ENCODE results near the gene TKT.

TKT gene

GRCh38 chr3:53196575-53197407 is 59.0 kb downstream of the TKT start:
- peak; percentile 53 for DNase-seq (ENCODE audit: low read depth, low spot score)

- DNase-seq (ENCODE audit: low read depth, low spot score), result peak; percentile 77
These were observed 59.9 kb downstream of the TKT start for GRCh38 chr3:53195602-53196574.

- no peak for DNase-seq (ENCODE audit: low read depth, low spot score)
These were observed 60.8 kb downstream of the TKT start for GRCh38 chr3:53195066-53195450.

- DNase-seq (ENCODE audit: low read depth, low spot score), result peak; percentile 54
These were observed 61.4 kb downstream of the TKT start for GRCh38 chr3:53194210-53195065.

DNA sequence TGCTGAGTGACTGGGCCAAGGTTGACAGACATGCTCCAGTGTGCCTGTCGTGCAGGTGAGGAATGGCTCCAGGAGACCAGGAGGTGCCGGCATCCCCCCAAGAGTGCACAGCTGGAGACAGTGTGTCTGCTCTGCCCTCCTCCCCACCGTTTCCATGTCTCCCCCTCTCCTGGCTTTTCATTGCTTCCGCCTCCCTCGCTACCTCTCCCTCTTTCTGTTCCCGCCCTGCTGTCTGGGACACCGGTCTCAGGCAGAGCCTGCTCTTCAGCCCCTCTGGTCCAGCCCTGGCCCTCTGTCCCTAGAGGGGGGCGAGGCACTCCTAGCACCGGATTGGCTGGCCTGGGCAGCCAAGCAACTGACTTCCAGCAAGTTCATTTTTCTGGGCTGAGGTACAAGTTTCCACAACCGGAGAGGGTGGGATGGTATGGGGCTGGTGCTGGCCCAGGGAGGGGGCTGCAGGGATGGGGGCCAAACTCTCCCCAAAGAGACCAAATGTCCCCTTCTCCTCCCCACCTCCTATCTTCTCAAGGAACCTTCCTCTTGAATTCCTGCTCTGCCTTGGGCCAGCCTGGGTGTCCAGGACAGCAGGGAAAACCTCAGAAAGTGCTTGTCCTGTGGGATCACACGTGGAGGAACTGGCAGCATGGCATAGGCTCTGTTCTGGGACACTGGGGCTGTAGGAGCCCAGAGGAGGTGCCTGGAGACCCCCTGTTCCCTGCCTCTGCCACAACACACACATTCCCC is 62.2 kb downstream of the TKT start:
- DNase-seq (ENCODE audit: low read depth, low spot score), result peak; percentile 48

- no peak for DNase-seq (ENCODE audit: low read depth, low spot score)
These were observed 63.2 kb downstream of the TKT start for GRCh38 chr3:53192608-53193007.

GRCh38 chr3:53191836-53192480 is 63.9 kb downstream of the TKT start:
- no peak for DNase-seq (ENCODE audit: low read depth, low spot score)

GRCh38 chr3:53190659-53191058 is 65.2 kb downstream of the TKT start:
- no peak for DNase-seq (ENCODE audit: low read depth, low spot score)

- DNase-seq (ENCODE audit: low read depth, low spot score), result no peak
These were observed 66.5 kb downstream of the TKT start for GRCh38 chr3:53189276-53189675.

DNA sequence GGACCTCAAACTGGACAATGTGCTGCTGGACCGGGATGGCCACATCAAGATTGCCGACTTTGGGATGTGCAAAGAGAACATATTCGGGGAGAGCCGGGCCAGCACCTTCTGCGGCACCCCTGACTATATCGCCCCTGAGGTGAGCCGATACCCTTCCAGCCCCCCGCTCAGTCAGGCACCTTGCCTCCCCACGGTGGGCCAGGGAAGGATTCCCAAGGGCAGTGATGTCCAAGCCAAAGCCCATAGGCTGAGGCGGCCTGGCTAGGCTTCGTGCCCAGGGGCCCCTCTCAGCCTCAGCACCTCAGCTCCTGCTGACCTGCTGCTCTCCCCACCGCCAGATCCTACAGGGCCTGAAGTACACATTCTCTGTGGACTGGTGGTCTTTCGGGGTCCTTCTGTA is 67.1 kb downstream of the TKT start:
- no peak for DNase-seq (ENCODE audit: low read depth, low spot score)

DNA sequence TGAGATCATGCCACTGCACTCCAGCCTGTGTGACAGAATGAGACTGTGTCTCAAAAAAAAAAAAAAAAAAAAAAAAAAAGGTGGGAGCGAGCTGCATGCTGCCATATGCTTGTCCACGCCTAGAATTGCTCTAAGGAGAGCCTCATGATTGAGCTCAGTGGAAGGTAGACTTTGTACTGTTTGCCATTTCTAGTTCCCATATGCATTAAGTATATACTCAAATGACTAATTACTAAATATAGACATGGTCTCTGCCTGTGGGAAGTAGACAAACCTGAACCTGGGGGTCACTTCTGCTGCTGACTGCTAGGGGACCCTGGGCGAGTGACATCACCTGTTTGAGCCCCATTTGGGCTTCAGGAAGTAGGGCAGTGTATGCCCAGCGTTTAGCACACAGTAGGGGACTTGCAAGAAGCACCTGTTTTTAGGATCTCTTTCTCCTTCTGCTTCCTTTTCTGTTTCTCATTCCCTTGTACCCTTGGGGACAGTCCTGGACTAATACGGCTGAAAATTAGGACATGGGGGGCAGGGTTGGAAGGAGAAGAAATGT is 67.6 kb downstream of the TKT start:
- DNase-seq (ENCODE audit: low read depth, low spot score), result no peak

DNA sequence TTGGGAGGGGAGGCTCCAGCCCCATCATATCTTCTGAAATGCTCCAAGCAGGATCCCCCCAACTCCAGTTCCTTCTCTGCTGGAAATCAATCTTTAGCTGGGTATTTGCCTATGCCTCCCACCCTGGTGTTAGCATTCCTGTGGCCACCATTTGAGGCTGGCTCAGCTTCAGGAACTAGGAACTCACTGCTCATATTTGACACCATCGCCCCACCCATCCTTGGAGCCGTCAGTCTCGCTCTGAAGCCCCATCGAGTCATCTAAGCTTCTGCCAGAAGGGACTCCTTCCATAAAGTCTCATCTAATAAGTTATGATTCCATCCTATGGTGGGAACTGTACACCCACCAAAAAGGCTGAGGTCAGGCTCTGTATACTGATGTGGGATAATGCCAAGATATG is 68.4 kb downstream of the TKT start:
- peak; percentile 85 for DNase-seq (ENCODE audit: low read depth, low spot score)

- no peak for DNase-seq (ENCODE audit: low read depth, low spot score)
These were observed 69.1 kb downstream of the TKT start for GRCh38 chr3:53186726-53187125.

DNA sequence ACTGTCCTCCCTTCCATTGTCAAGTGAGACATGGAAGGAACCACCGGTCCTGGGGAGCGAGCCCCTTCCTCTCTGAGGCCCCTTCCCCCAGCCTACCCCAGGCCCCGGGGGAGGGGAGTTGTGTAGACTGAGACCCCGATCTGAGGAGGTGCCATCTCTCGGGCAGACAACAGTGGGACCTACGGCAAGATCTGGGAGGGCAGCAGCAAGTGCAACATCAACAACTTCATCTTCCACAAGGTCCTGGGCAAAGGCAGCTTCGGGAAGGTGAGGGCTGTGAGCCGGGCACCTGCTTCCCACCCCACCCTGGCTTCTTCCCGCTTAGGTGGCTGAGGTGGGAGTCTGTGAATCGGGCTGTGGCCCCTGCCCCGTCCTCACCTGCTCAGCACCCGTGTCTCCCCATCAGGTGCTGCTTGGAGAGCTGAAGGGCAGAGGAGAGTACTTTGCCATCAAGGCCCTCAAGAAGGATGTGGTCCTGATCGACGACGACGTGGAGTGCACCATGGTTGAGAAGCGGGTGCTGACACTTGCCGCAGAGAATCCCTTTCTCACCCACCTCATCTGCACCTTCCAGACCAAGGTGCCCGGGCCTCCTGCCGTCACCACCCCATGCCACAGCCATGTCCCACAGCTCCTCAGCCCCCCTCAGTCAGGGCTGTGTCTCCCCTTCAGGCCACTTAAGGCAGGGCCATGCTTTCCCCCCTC is 69.9 kb downstream of the TKT start:
- DNase-seq (ENCODE audit: low read depth, low spot score), result no peak

DNA sequence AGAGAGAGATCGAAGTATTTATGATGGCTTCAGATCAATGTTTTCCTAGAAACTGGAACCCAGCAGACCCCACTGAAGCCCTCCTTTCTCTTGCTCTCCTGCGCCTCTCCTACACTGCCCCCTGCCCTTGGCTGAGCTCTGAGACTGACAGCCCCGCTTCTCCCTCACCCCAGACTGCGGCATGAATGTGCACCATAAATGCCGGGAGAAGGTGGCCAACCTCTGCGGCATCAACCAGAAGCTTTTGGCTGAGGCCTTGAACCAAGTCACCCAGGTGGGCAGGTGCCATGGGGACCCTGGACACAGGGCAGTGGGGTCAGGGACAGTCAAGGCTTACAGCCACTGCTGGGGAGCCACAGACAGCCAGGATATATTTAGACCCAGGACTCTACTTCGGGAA is 71.1 kb downstream of the TKT start:
- no peak for DNase-seq (ENCODE audit: low read depth, low spot score)

DNA sequence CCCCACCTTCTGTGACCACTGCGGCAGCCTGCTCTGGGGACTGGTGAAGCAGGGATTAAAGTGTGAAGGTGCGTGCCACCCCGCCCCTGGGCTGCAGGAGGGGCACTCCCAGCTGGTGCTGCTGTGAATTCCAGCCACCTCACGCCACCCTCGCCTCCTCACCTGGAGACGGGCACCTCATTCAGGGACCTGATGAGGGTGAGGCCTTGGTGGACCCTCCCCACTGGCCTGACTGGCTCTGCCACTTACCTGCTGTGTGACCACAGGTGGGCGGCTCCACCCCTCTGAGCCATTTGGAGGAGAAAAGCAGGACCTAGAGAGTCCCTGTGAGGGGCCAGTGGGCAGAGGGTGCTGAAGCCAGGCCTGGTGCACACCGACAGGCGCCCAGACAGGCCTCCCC is 72.3 kb downstream of the TKT start:
- no peak for DNase-seq (ENCODE audit: low read depth, low spot score)

DNA sequence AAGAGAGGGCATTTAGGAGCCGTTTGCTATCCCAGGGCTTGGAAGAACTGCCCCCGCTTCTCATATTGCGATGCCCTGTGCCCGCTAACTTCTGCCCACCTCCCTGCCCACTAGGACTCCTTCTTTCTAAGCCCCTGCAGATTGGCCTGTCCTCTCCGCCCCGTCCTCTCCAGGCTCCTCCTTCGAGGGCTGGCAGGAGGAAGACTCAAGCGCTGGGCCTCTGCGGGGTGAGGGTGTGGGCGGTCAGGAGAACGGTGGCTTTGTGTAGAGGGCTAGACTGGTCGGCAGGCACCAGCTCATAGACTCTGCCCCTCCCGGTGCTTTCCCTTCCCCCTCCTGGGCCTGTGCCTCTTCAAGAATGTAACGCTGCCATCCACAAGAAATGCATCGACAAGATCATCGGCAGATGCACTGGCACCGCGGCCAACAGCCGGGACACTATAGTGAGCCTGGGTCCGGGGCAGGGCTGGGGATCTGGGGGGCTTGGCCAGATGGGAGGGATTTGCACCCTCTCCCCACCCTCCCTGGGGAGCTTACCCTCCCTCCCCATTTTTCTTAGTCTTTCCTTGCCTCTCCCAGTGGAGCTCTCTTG is 73.0 kb downstream of the TKT start:
- DNase-seq (ENCODE audit: low read depth, low spot score), result no peak

DNA sequence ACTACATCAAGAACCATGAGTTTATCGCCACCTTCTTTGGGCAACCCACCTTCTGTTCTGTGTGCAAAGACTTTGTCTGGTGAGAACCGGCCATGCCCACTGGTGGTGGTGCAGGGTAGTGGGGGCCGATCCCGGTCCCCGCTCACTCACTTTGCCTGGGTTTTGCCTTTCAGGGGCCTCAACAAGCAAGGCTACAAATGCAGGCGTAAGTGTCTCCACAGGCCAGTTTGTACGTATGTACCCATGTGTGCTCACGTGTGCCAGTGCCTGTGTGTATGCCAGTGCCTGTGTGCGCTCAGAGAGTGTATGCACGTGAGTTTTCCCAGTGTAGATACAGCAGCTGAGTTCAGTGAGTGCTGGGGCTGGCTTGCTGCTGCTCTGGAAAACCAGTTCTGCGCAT is 74.3 kb downstream of the TKT start:
- no peak for DNase-seq (ENCODE audit: low read depth, low spot score)

- no peak for DNase-seq (ENCODE audit: low read depth, low spot score)
These were observed 74.8 kb downstream of the TKT start for GRCh38 chr3:53181024-53181371.
